DOHH2 (cell line): ENCODE results near the gene CAPN1.

Source experiments
- EZH2phosphoT487 ChIP-seq: fragments of 200-600 bp; sonication (generic); IDR thresholded peaks from 2 replicates; pipeline ENCODE4 v1.6.1; 2017; ENCODE audit warnings: borderline replicate concordance, mild to moderate bottlenecking, antibody characterized with exemption, low read length, moderate library complexity, mixed read lengths
- TF ChIP-seq, protein P1 (sequence below): fragments of 200-600 bp; sonication (generic); IDR thresholded peaks from one replicate; pipeline ENCODE4 v1.5.1; 2014; ENCODE audit warnings: antibody characterized with exemption, mild to moderate bottlenecking, low read depth, low read length; ENCODE audit not compliant: poor library complexity, severe bottlenecking

GRCh38 chr11:65182258-65183170, 786 bp downstream of the CAPN1 start:
- TF ChIP-seq, protein P1, sequence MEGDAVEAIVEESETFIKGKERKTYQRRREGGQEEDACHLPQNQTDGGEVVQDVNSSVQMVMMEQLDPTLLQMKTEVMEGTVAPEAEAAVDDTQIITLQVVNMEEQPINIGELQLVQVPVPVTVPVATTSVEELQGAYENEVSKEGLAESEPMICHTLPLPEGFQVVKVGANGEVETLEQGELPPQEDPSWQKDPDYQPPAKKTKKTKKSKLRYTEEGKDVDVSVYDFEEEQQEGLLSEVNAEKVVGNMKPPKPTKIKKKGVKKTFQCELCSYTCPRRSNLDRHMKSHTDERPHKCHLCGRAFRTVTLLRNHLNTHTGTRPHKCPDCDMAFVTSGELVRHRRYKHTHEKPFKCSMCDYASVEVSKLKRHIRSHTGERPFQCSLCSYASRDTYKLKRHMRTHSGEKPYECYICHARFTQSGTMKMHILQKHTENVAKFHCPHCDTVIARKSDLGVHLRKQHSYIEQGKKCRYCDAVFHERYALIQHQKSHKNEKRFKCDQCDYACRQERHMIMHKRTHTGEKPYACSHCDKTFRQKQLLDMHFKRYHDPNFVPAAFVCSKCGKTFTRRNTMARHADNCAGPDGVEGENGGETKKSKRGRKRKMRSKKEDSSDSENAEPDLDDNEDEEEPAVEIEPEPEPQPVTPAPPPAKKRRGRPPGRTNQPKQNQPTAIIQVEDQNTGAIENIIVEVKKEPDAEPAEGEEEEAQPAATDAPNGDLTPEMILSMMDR, result no peak
- no peak for TF ChIP-seq EZH2phosphoT487
